Measurements from ENCODE around the gene IL3RA.

The IL3RA gene

GRCh38 chrX:1419545-1420355 lies 83.2 kb downstream of the IL3RA start:
- TF ChIP-seq SIN3A (IDR thresholded peaks at IDR 0.05; ENCODE audit: borderline replicate concordance, insufficient read depth, low read length) (0 out of 2 replicates have a peak, but pooled peaks have one; percentile 44), FOXP2 (optimal IDR thresholded peaks at IDR 0.05; ENCODE audit: borderline replicate concordance, extremely low read depth, extremely low read length, insufficient read depth) (no peak), POLR2AphosphoS5 (IDR thresholded peaks at IDR 0.05; ENCODE audit: low read depth, low read length) (0 out of 2 replicates have a peak, but pooled peaks have one; percentile 3)

- TF ChIP-seq POLR2AphosphoS5 (IDR thresholded peaks at IDR 0.05; ENCODE audit: low read depth, low read length) = no peak
- no peak for TF ChIP-seq TAF1 (IDR thresholded peaks at IDR 0.05; ENCODE audit: borderline replicate concordance, insufficient read depth, low read length)
- TF ChIP-seq SIN3A (IDR thresholded peaks at IDR 0.05; ENCODE audit: borderline replicate concordance, insufficient read depth, low read length) = no peak
- TF ChIP-seq REST (IDR thresholded peaks at IDR 0.05; ENCODE audit: insufficient read depth in 1 of 2, low read depth in 2 of 2, low read length in 2 of 2) = no peak
- no peak for TF ChIP-seq FOXP2 (optimal IDR thresholded peaks at IDR 0.05; ENCODE audit: borderline replicate concordance, extremely low read depth, extremely low read length, insufficient read depth)
Measured at GRCh38 chrX:1420371-1420770, 83.8 kb downstream of the IL3RA start.

GRCh38 chrX:1421433-1422134 lies 85.0 kb downstream of the IL3RA start:
- TF ChIP-seq POLR2AphosphoS5 (IDR thresholded peaks at IDR 0.05; ENCODE audit: low read depth, low read length) = no peak
- TF ChIP-seq REST (IDR thresholded peaks at IDR 0.05; ENCODE audit: insufficient read depth in 1 of 2, low read depth in 2 of 2, low read length in 2 of 2) = no peak
- TF ChIP-seq FOXP2 (optimal IDR thresholded peaks at IDR 0.05; ENCODE audit: borderline replicate concordance, extremely low read depth, extremely low read length, insufficient read depth) = no peak
- no peak for TF ChIP-seq TAF1 (IDR thresholded peaks at IDR 0.05; ENCODE audit: borderline replicate concordance, insufficient read depth, low read length)
- no peak for TF ChIP-seq SIN3A (IDR thresholded peaks at IDR 0.05; ENCODE audit: borderline replicate concordance, insufficient read depth, low read length)

- no peak for TF ChIP-seq TAF1 (IDR thresholded peaks at IDR 0.05; ENCODE audit: borderline replicate concordance, insufficient read depth, low read length)
- no peak for TF ChIP-seq REST (IDR thresholded peaks at IDR 0.05; ENCODE audit: insufficient read depth in 1 of 2, low read depth in 2 of 2, low read length in 2 of 2)
- no peak for TF ChIP-seq POLR2AphosphoS5 (IDR thresholded peaks at IDR 0.05; ENCODE audit: low read depth, low read length)
- TF ChIP-seq SIN3A (IDR thresholded peaks at IDR 0.05; ENCODE audit: borderline replicate concordance, insufficient read depth, low read length) = no peak
- no peak for TF ChIP-seq FOXP2 (optimal IDR thresholded peaks at IDR 0.05; ENCODE audit: borderline replicate concordance, extremely low read depth, extremely low read length, insufficient read depth)
Measured at GRCh38 chrX:1422135-1422465, 85.5 kb downstream of the IL3RA start.

GRCh38 chrX:1423215-1423614 lies 86.6 kb downstream of the IL3RA start:
- TF ChIP-seq REST (IDR thresholded peaks at IDR 0.05; ENCODE audit: insufficient read depth in 1 of 2, low read depth in 2 of 2, low read length in 2 of 2) (no peak), FOXP2 (optimal IDR thresholded peaks at IDR 0.05; ENCODE audit: borderline replicate concordance, extremely low read depth, extremely low read length, insufficient read depth) (no peak), POLR2AphosphoS5 (IDR thresholded peaks at IDR 0.05; ENCODE audit: low read depth, low read length) (no peak), SIN3A (IDR thresholded peaks at IDR 0.05; ENCODE audit: borderline replicate concordance, insufficient read depth, low read length) (no peak), TAF1 (IDR thresholded peaks at IDR 0.05; ENCODE audit: borderline replicate concordance, insufficient read depth, low read length) (no peak)

All from PFSK-1 (cell line).